BLaER1 (cell line): ENCODE measurements around the gene TAOK3.

Source experiments
- H3K27ac ChIP-seq: shearing (Covaris generic); formaldehyde crosslinking; 2 replicates; pipeline ENCODE4 v1.8.1; 2022
- H3K27me3 ChIP-seq: shearing (Covaris generic); formaldehyde crosslinking; 2 replicates; pipeline ENCODE4 v1.8.1; 2022
- H3K36me3 ChIP-seq: shearing (Covaris generic); formaldehyde crosslinking; 2 replicates; pipeline ENCODE4 v1.8.1; 2022
- H3K4me1 ChIP-seq: shearing (Covaris generic); formaldehyde crosslinking; 2 replicates; pipeline ENCODE4 v1.8.1; 2022
- H3K4me2 ChIP-seq: shearing (Covaris generic); formaldehyde crosslinking; 2 replicates; pipeline ENCODE4 v1.8.1; 2022
- H3K4me3 ChIP-seq: shearing (Covaris generic); formaldehyde crosslinking; 2 replicates; pipeline ENCODE4 v1.8.1; 2022
- H3K9ac ChIP-seq: shearing (Covaris generic); formaldehyde crosslinking; 2 replicates; pipeline ENCODE4 v1.8.1; 2022
- H3K9me3 ChIP-seq: shearing (Covaris generic); formaldehyde crosslinking; 2 replicates; pipeline ENCODE4 v1.8.1; 2022
- H4K20me1 ChIP-seq: shearing (Covaris generic); formaldehyde crosslinking; 2 replicates; pipeline ENCODE4 v1.8.1; 2022
- Cebpa-rat ChIP-seq: shearing (Covaris generic); IDR thresholded peaks from 2 replicates; pipeline ENCODE4 v1.8.1; 2022

Gene TAOK3

GRCh38 chr12:118374126-118374725 is 1.5 kb upstream of the TAOK3 start:
- H3K27me3 ChIP-seq: peaks cover 30% of the 10 kb centered on the region
- H3K9me3 ChIP-seq: no peaks in the 10 kb centered on the region
- peaks cover 10% of the 10 kb centered on the region for H3K36me3 ChIP-seq
- H3K4me3 ChIP-seq: no peak overlapping the region
- H3K4me2 ChIP-seq: peak overlapping the region; percentile 96; the same call in 1 of the 2 replicates
- no peak overlapping the region for H3K9ac ChIP-seq
- TF ChIP-seq Cebpa-rat: no peak
- H4K20me1 ChIP-seq: peaks cover 56% of the 10 kb centered on the region
- no peak overlapping the region for H3K27ac ChIP-seq
- H3K4me1 ChIP-seq: peaks cover 36% of the 10 kb centered on the region

- peaks cover 4% of the 10 kb centered on the region; the same call in 1 of the 2 replicates for H3K36me3 ChIP-seq
- peak overlapping the region; percentile 79 for H3K9ac ChIP-seq
- peaks cover 49% of the 10 kb centered on the region for H4K20me1 ChIP-seq
- H3K4me2 ChIP-seq: peak overlapping the region; percentile 96
- peak overlapping the region; percentile 57 for H3K27ac ChIP-seq
- peak overlapping the region; percentile 91 for H3K4me3 ChIP-seq
- H3K4me1 ChIP-seq: peaks cover 36% of the 10 kb centered on the region
- H3K9me3 ChIP-seq: no peaks in the 10 kb centered on the region
- H3K27me3 ChIP-seq: peaks cover 30% of the 10 kb centered on the region
- TF ChIP-seq Cebpa-rat: no peak
Measured at GRCh38 chr12:118373616-118374015, 909 bp upstream of the TAOK3 start.

GRCh38 chr12:118371321-118372282 is 1.1 kb downstream of the TAOK3 start:
- no peak for TF ChIP-seq Cebpa-rat
- H3K36me3 ChIP-seq: no peaks in the 10 kb centered on the region
- H3K27ac ChIP-seq: no peak overlapping the region
- peak overlapping the region; percentile 78 for H3K9ac ChIP-seq
- peak overlapping the region; percentile 95 for H3K4me2 ChIP-seq
- H3K9me3 ChIP-seq: no peaks in the 10 kb centered on the region
- H3K4me1 ChIP-seq: peaks cover 28% of the 10 kb centered on the region
- peak overlapping the region; percentile 91 for H3K4me3 ChIP-seq
- peaks cover 31% of the 10 kb centered on the region for H4K20me1 ChIP-seq
- peaks cover 30% of the 10 kb centered on the region for H3K27me3 ChIP-seq

GRCh38 chr12:118370601-118371000 is 2.1 kb downstream of the TAOK3 start:
- no peak overlapping the region for H3K9ac ChIP-seq

GRCh38 chr12:118368821-118369220 is 3.9 kb downstream of the TAOK3 start:
- Histone ChIP-seq H3K27me3 (peaks cover 30% of the 10 kb centered on the region), H3K9me3 (no peaks in the 10 kb centered on the region), H4K20me1 (peaks cover 31% of the 10 kb centered on the region), H3K36me3 (no peaks in the 10 kb centered on the region), H3K4me2 (no peak overlapping the region), H3K9ac (no peak overlapping the region), H3K27ac (no peak overlapping the region), H3K4me3 (no peak overlapping the region), H3K4me1 (peaks cover 24% of the 10 kb centered on the region)
- TF ChIP-seq Cebpa-rat: no peak

More at GRCh38 chr12:118370601-118371000, 2.1 kb downstream of the TAOK3 start:
- Histone ChIP-seq H4K20me1 (peaks cover 31% of the 10 kb centered on the region), H3K4me1 (peaks cover 24% of the 10 kb centered on the region), H3K4me3 (no peak overlapping the region), H3K36me3 (no peaks in the 10 kb centered on the region), H3K4me2 (no peak overlapping the region), H3K9me3 (no peaks in the 10 kb centered on the region), H3K27me3 (peaks cover 30% of the 10 kb centered on the region), H3K27ac (no peak overlapping the region)
- no peak for TF ChIP-seq Cebpa-rat

GRCh38 chr12:118361889-118362288 is 10.8 kb downstream of the TAOK3 start:
- H3K27ac ChIP-seq: no peak overlapping the region
- H3K4me2 ChIP-seq: no peak overlapping the region
- no peaks in the 10 kb centered on the region for H3K27me3 ChIP-seq
- H4K20me1 ChIP-seq: no peaks in the 10 kb centered on the region
- no peaks in the 10 kb centered on the region for H3K36me3 ChIP-seq
- no peak overlapping the region for H3K4me3 ChIP-seq
- H3K9me3 ChIP-seq: no peaks in the 10 kb centered on the region
- peaks cover 33% of the 10 kb centered on the region for H3K4me1 ChIP-seq
- H3K9ac ChIP-seq: no peak overlapping the region
- no peak for TF ChIP-seq Cebpa-rat

GRCh38 chr12:118361092-118361404 is 11.7 kb downstream of the TAOK3 start:
- Histone ChIP-seq H3K27ac (no peak overlapping the region), H3K4me1 (peaks cover 42% of the 10 kb centered on the region), H3K36me3 (no peaks in the 10 kb centered on the region), H3K4me2 (no peak overlapping the region), H3K4me3 (no peak overlapping the region), H3K9me3 (peaks cover 4% of the 10 kb centered on the region; the same call in 1 of the 2 replicates), H3K27me3 (no peaks in the 10 kb centered on the region), H3K9ac (no peak overlapping the region), H4K20me1 (no peaks in the 10 kb centered on the region)
- no peak for TF ChIP-seq Cebpa-rat

DNA sequence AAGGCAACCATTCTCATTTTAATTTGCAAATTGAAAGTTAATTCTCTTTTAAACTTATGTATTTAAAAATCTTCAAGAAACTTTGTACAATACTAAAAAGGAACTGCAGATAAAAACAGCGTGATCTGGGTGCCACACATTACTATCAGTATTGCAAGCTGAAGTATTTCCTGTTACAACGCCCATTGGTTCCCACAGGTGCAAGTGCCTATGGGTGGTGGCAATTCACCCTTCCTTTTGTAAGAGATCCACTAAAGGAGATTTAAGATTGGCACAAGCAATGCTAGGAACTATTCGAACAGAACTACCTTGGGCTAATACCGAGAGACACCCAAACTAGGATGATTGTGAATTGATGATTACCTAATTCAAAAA is 13.2 kb downstream of the TAOK3 start:
- H4K20me1 ChIP-seq: no peaks in the 10 kb centered on the region
- peak overlapping the region; percentile 82 for H3K27ac ChIP-seq
- peak overlapping the region; percentile 82 for H3K9ac ChIP-seq
- peak overlapping the region; percentile 90 for H3K4me2 ChIP-seq
- H3K36me3 ChIP-seq: peaks cover 2% of the 10 kb centered on the region
- H3K9me3 ChIP-seq: peaks cover 8% of the 10 kb centered on the region
- peak overlapping the region; percentile 69 for H3K4me3 ChIP-seq
- no peak for TF ChIP-seq Cebpa-rat
- peaks cover 52% of the 10 kb centered on the region for H3K4me1 ChIP-seq
- H3K27me3 ChIP-seq: no peaks in the 10 kb centered on the region

DNA sequence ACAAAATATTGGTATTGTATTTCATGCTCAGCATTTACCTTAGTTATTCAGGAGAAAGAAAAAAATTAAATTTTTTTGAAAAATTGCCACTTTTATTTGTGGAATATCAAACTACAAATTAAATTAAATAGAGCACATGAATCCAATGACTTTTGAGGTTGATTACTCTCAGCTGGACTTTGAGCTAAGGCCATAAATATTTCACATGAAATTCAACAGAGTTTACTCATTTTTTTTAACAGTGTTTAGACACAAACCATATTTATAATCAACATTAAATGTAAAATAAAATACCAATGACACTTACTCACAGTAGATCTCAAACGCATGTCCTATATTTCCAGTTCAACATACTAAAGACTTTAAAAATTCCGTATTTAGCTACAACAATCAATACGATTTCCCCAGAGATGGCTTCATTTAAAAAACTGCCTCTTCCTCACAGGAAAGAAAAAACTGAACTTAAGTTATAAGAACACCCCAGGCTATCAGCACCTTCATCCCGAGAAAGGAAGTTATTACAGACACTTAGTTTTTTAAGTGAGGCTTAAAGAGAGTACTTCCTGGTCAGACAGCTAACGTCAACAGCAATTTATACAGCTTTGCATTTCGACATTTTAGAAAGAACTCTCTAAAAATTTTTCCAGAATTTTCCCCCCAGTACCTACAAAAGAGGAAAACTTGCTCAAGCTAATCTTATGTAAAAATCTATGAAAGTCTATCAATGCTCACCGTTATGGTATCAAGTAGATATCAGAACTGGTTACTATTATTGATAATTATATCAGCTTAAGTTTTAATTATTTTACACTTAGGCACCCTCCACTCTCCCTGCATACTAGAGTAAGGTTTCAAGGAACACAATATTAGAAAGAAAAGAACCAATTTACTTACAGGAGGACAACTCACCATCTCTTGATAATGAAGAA is 13.8 kb downstream of the TAOK3 start:
- Histone ChIP-seq H3K27ac (peak overlapping the region; percentile 82), H3K9me3 (peaks cover 14% of the 10 kb centered on the region), H3K36me3 (peaks cover 8% of the 10 kb centered on the region), H3K27me3 (no peaks in the 10 kb centered on the region), H4K20me1 (no peaks in the 10 kb centered on the region), H3K4me2 (peak overlapping the region; percentile 90), H3K4me3 (peak overlapping the region; percentile 69), H3K4me1 (peaks cover 53% of the 10 kb centered on the region), H3K9ac (peak overlapping the region; percentile 82)
- TF ChIP-seq Cebpa-rat: no peak
